Anterior cingulate cortex (tissue), 58 donors: ENCODE data around the gene C3orf85.

ENCODE experiments used
- DNase-seq, 58 donors: peaks; one replicate each; lab custom pipeline; 2025; lab: John Stamatoyannopoulos, UW

The C3orf85 gene

GRCh38 chr3:109149078-109149477 lies 12.6 kb downstream of the C3orf85 start:
- no peak for DNase-seq

GRCh38 chr3:109152320-109152719 lies 15.8 kb downstream of the C3orf85 start:
- DNase-seq: no peak

- DNase-seq: no peak
These were observed 18.5 kb downstream of the C3orf85 start for GRCh38 chr3:109154979-109155378.

GRCh38 chr3:109155828-109156227 lies 19.3 kb downstream of the C3orf85 start:
- no peak for DNase-seq

- no peak for DNase-seq
These were observed 25.1 kb downstream of the C3orf85 start for GRCh38 chr3:109161487-109162123.

- no peak for DNase-seq
These were observed 29.4 kb downstream of the C3orf85 start for GRCh38 chr3:109165905-109166304.

GRCh38 chr3:109171479-109171878 lies 35.0 kb downstream of the C3orf85 start:
- DNase-seq: no peak

GRCh38 chr3:109175411-109175810 lies 38.9 kb downstream of the C3orf85 start:
- DNase-seq: no peak

GRCh38 chr3:109176726-109177125 lies 40.2 kb downstream of the C3orf85 start:
- no peak for DNase-seq

GRCh38 chr3:109177908-109178307 lies 41.4 kb downstream of the C3orf85 start:
- no peak for DNase-seq

GRCh38 chr3:109178708-109179107 lies 42.2 kb downstream of the C3orf85 start:
- peak in 1 of 58 donors; percentile 11 for DNase-seq

- DNase-seq: no peak
These were observed 48.2 kb downstream of the C3orf85 start for GRCh38 chr3:109184726-109185125.

- no peak for DNase-seq
These were observed 50.9 kb downstream of the C3orf85 start for GRCh38 chr3:109187390-109187789.

- DNase-seq: peak in 3 of 58 donors; percentile 5 to 13 (median 6)
These were observed 52.2 kb downstream of the C3orf85 start for GRCh38 chr3:109188741-109189140.

- DNase-seq: no peak
These were observed 54.9 kb downstream of the C3orf85 start for GRCh38 chr3:109191421-109191820.

- no peak for DNase-seq
These were observed 59.3 kb downstream of the C3orf85 start for GRCh38 chr3:109195815-109196214.
